ENCODE results near the gene CNTNAP3.
"Not testable (repeated sequence)": the region's sequence is repeated elsewhere in the genome, so short reads cannot be mapped to it uniquely, and the experiment has no call there.

Gene CNTNAP3
- 0 to 0.19 (median 0.04) reads per million in 3 experiments for total RNA-seq

- not testable (repeated sequence) for DNase-seq
Observed at GRCh38 chr9:39287980-39288379, at the start of gene CNTNAP3. Gene CNTNAP3, minus strand, starts transcription at chr9:39288167. Its CDS starts 103 bp downstream, at chr9:39288064.

GRCh38 chr9:39279995-39280394 lies 8.0 kb downstream of the CNTNAP3 start:
- not testable (repeated sequence) for DNase-seq

- DNase-seq: not testable (repeated sequence)
Observed at GRCh38 chr9:39242513-39242912, 45.5 kb downstream of the CNTNAP3 start.

- not testable (repeated sequence) for DNase-seq
Observed at GRCh38 chr9:39232130-39232991, 55.6 kb downstream of the CNTNAP3 start.

- DNase-seq: not testable (repeated sequence)
Observed at GRCh38 chr9:39215976-39216375, 72.0 kb downstream of the CNTNAP3 start.

- DNase-seq: not testable (repeated sequence)
Observed at GRCh38 chr9:39209773-39210172, 78.2 kb downstream of the CNTNAP3 start.

- not testable (repeated sequence) for DNase-seq
Observed at GRCh38 chr9:39206643-39207042, 81.3 kb downstream of the CNTNAP3 start.

GRCh38 chr9:39205842-39206241 lies 82.1 kb downstream of the CNTNAP3 start:
- not testable (repeated sequence) for DNase-seq

GRCh38 chr9:39200412-39200811 lies 87.6 kb downstream of the CNTNAP3 start:
- not testable (repeated sequence) for DNase-seq

- DNase-seq: not testable (repeated sequence)
Observed at GRCh38 chr9:39198000-39198709, 89.8 kb downstream of the CNTNAP3 start.

- not testable (repeated sequence) for DNase-seq
Observed at GRCh38 chr9:39171370-39171769, 116.6 kb downstream of the CNTNAP3 start.

- not testable (repeated sequence) for DNase-seq
Observed at GRCh38 chr9:39157714-39158113, 130.3 kb downstream of the CNTNAP3 start.

GRCh38 chr9:39132826-39133552 lies 155.0 kb downstream of the CNTNAP3 start:
- DNase-seq: not testable (repeated sequence)

GRCh38 chr9:39121401-39121800 lies 166.6 kb downstream of the CNTNAP3 start:
- not testable (repeated sequence) for DNase-seq

GRCh38 chr9:39111746-39112145 lies 176.2 kb downstream of the CNTNAP3 start:
- DNase-seq: not testable (repeated sequence)

- no peak for DNase-seq
Observed at GRCh38 chr9:39108145-39108544, 179.8 kb downstream of the CNTNAP3 start.

- DNase-seq: not testable (repeated sequence)
Observed at GRCh38 chr9:39097208-39097607, 190.8 kb downstream of the CNTNAP3 start.

- DNase-seq: not testable (repeated sequence)
Observed at GRCh38 chr9:39085311-39085710, 202.7 kb downstream of the CNTNAP3 start.

- DNase-seq: not testable (repeated sequence)
Observed at GRCh38 chr9:39082574-39082973, 205.4 kb downstream of the CNTNAP3 start.

GRCh38 chr9:39080081-39080480 lies 207.9 kb downstream of the CNTNAP3 start:
- DNase-seq: not testable (repeated sequence)

- DNase-seq: not testable (repeated sequence)
Observed at GRCh38 chr9:39078621-39079256, 209.2 kb downstream of the CNTNAP3 start.

GRCh38 chr9:39073537-39073936 lies 214.4 kb downstream of the CNTNAP3 start:
- not testable (repeated sequence) for DNase-seq

All from central memory CD4-positive, alpha-beta T cell (primary cell).